Forelimb muscle (tissue), 1 donor: Measurements from ENCODE around the gene CTNNA3. TPM values are rescaled to one million over a fixed set of nuclear protein-coding genes. Genes with fewer than 3 reads are reported as not detected.

Experiments used
- DNase-seq: peaks from one replicate; pipeline ENCODE4 v3.0.0-alpha.2; 2013; ENCODE audit warnings: low read depth
- polyA plus RNA-seq: library from polyadenylated mRNA; unstranded; fragments of 120-200 nt; gene quantifications from one replicate; pipeline ENCODE4 v1.2.1, GENCODE V29; 2013; ENCODE audit not compliant: insufficient read length

CTNNA3 gene
- polyA plus RNA-seq, 1 donor: 12.6 TPM

DNA sequence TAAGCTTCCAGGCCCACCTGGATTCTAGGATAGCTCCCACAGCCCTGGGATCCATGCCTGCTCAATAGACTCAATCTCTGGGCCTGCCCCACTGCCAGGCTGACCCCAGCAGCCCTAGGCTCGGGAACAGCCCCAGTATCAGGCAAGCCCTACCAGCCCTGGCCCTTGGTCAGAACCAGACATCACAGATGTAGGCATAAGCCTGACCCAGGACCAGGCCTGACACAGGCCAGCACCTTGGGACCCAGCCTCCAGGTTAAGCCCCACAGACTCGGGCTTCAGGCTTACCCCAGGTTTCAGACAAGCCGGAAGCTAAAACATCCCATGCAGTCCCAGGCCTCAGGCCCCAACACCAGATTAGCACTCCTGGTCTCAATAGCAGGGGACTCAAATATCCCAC, 1046.4 kb downstream of the CTNNA3 start:
- no peak for DNase-seq

DNA sequence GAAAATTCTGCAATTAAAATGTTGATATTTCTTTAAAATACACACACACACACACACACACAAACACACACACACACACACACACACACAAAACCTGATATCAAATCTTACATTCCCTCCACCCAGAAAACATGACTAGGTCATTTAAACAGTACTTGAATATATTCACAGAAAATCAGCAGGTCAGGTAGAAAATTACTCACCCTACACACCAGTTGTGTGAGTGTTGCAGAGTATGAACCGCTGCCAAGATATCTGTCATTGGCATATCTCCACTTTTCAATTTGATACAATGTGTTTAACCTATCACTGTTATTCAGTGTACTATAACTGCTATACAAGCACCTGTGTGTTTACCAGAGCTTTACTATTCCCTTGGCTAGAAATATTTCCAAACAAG, 1053.8 kb downstream of the CTNNA3 start:
- no peak for DNase-seq

DNA sequence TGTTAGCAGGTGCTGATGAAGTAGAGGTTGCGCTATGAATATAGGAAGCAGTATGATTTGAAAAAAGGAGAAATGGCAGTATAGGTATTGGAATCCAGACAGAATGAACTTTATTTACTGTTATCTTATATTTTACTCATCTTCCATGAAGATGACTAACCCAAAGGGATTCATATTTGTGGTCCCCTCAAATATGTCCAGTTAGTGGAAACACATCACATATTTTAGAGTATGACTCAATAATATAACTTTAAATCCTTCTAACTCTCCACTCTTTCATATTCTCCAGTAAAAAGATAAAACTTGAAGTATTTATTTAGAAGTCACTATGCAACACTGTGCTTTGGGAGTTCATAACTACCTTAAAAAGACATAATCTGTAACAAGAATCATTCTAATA, 1056.6 kb downstream of the CTNNA3 start:
- no peak for DNase-seq

DNA sequence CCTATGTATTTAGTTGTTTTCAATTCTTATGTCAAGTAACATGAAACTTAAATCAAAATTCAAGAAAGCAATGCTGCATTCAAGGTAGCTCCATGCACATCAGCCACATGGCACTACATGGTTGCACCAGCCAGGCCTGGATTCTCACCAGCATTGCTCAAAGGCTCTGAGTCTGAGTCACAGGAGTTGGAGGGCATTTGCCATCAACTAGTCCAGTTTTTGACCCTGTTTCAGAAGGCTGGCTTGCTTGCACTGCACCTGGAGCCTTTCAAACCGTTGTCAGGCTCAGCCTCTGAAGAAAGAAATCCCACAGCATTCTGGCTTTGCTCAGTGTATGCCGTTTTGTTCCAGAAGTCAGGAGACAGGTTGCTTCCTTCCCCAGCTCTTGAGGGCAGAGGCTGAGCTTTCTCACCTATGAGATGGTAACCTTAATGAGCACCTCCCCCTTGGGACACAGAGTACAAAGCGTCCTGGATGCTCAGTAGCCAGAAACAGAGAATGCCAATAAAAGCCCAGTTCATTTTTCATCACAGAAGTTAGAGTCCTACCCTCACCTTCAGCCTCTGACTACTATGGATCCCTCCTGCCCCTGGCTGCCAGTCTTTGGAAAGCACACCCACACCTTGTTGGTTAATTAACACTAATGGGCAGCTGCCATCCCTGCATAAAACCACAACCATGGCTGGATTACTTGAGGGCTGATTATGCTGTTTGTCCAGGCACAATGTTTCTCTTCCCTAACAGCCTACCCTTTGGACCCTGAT, 1058.5 kb downstream of the CTNNA3 start:
- DNase-seq: no peak

DNA sequence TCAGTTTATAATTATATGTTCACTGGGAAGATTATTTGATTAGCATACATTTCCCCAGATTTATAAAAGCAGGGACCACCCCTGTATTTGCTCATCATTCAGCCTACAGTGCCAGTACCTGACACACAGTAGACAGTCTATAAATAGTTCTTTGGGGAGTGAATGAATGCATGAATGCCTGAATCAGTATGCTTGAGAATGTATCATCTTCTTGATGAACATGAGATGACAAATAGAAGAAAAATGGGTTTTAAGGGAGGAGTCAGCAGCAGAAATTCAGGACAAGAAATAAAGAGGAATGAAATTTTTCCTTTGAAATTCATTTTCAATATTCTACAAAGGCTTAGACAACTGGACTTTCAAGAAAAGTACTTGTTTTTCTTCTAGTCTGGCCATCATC, 1066.0 kb downstream of the CTNNA3 start:
- no peak for DNase-seq

DNA sequence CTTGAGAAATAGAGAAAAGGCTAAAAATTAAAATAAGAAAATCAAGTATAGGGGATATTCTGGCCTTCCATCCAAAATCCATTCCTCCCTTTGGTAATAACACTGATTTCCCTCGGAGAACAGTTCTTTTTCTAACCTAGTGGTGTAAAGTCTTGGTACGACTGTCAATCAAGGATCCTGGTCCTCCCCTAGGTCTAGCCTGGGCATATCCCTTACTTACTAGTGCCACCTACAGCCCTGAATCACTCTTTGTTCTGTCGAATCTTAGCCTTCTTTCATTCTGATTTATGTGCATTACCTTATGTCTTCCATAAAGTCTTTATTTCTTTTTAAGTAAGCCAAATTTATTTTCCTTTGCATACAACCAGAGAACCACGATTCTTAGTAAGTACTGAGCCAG, 1068.8 kb downstream of the CTNNA3 start:
- DNase-seq: no peak

DNA sequence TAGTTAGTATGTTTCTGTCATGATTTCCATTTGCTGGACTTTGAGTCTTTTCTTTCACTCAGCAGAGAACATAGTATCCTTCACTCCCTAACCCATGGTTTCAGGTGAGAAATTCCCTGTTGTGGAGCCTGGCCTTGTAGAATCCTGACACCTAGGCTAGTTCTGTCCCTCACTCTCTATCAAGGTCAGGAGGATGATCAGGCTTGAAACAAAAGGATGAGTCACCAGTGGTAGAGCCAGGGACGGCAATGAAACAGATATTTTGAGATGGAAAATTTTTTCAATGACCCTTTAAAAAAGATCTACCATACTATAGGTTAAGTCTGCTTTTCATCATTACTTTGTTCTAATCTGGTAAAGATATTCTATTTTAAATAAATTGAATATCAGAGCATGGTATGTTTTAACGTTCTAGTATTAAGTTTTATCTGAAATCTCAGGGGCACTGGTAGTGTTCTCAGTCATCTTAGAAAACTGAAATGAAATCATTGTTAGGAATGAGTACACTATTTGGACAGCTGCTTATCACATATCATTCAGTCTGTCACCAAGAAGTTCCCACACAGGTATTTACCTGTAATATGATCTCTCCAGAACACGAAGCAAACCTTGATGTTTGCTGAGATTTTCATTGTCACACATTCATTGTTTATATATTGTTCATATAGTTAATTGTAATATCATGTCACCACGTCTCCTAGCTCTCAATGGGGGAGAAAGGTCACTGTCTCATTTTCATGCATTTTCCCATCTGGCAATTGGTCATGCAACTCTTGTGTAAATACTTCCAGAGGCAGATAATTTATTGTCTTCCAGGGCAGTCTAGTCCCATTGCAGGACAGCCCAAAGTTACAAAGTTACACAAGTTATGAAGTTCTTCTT, 1070.0 kb downstream of the CTNNA3 start:
- DNase-seq: no peak

DNA sequence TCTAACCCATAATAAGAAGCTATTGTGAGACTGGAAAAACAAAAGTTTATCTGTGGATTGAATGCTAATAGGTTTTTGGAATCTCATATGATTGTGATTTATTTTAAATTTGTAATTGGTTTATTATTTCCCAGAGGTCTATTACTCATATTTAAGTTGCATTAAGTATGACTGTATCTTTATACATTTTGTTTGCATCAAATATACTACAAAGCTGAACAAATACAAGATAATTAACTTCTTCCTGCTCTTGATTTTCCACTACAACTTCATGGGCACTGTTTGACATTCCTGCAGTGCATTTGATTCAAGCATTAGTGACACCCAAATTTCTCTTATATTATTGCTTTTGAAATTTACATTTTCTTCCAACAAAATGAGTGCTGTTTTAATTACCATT, 1073.9 kb downstream of the CTNNA3 start:
- no peak for DNase-seq

DNA sequence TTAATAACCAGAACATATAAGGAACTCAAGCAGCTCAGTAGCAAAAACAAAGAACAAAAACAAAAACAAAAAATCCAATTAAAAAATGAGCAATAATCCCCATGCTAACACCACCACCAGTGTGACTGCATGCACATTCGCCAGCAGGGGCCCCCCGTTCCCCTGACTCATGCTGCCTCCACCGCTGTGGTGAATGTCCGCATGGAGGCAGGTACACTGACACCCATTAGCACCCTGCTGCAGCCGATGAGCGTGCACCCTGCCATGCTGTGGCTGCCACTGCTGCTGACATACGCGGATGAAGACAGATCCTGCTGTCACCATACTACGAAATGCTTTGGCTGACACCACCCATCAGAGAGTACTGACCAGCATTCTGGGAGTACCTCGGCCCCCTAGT, 1091.8 kb downstream of the CTNNA3 start:
- no peak for DNase-seq

DNA sequence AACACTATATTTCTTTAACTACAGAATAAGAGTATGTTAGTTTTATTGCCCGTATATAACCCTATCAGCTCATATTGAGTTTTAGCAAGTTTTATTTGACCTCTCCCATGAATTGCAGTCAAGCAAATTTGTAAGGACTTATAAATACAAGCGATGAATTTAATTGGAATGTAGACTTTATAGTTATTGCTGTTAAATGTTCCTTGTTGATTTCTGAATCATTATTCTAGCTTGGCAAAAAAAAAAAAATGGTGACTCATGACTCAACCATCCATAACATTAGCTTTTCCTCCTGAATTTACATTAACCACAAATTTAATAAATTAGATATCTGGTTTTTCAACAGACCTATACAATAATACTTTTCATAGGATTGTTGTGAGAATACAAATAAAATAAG, 1104.1 kb downstream of the CTNNA3 start:
- no peak for DNase-seq

DNA sequence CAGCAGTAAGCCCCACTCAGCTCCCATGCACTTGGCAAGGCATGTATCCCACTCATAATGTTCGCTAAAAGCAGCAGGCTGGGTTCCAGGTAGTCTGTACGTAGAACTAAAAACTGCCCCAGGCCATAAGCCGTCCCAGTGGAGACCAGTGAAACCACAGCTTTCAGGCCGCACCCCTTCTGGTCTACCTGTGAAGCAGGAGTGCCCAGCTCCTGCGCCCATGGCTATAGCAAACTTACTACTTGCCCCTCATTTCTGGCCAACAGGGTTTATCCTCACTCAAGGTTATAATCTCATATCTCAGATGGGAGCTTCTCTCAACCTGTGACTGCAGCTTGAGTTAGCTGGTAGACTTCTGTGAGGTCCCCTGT, 1108.3 kb downstream of the CTNNA3 start:
- DNase-seq: no peak

DNA sequence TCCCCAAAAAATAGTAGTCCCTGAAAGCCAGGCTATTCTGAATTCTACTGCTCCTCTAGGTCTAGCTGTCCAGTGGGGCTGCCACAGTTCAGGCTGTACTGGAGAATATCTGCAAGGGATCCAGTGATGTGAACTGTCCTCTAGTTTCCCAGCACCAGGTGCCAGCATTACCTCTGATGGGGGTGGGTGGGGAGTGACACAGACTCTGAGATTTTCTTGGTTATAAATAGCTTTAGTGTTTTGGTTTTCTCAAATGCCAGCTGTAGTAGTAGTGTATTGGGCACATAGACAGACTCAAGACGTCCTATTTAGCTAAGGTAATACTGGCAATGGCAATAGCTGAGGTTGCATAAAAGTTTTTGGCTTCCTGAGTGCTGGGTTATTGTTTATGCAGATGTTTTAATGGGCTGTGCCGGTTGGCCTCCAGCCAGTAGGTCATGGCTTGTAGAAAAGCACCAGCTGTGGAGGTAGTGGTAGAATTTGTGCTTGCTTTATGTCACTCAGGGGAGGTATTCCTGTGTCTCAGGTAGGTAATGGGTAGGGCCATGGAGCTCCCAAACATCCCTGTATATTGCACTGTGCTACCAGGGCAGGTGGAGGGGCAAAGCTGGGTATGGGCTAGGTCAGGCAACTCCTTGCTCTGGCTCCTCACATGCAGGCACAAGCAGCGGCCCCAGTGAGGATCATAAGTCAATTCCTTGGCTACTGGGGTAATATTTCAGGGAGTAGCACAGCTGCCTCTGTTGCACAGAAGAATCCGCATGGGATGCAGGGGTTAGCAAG, 1108.9 kb downstream of the CTNNA3 start:
- DNase-seq: no peak

DNA sequence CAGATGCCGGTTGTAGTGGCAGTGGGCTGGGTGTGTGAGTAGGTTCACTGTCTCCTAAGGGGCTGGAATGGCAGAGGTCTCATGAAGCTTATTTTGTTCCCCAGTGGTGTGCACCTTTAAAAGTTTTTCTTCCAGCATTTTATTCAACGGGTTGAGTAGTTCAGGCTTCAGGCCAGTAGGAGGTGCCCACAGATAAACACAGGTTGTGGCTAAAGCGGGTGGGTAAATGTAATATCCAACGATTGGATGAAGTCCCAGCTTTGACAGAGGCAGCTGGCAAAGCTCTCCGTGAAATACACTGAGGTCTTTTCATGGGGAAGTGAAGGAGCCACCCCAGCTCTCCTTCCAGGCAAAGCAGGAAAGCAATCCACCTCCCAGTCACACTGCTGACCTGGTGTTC, 1109.9 kb downstream of the CTNNA3 start:
- no peak for DNase-seq

DNA sequence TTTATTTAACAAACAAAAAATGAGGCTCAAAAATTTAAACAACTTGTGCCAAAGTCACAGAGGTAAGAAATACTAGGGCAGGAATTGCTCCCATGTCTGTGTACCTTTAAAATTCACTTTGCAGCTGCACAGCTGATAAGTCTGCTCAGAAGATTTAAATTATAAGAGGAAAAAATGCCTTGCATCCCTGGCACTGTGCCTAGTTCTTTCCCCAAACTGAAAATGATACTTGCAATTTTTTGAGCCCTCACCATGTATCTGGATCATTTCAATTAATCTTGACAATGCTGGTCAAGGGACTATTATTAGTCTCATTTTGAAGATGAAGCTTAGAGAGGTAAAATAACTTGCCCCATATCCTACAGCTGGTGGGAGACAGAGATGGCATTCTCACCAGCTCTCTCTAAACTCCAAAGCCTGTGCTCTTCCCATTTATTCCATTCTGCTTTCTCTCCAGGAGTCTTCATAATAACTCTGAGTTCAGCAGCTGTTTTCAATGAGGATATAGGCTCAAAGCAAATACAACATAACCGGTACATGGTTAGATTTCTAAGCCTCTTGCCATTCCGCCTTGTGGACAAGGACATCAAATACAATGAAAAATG, 1120.6 kb downstream of the CTNNA3 start:
- DNase-seq: no peak

DNA sequence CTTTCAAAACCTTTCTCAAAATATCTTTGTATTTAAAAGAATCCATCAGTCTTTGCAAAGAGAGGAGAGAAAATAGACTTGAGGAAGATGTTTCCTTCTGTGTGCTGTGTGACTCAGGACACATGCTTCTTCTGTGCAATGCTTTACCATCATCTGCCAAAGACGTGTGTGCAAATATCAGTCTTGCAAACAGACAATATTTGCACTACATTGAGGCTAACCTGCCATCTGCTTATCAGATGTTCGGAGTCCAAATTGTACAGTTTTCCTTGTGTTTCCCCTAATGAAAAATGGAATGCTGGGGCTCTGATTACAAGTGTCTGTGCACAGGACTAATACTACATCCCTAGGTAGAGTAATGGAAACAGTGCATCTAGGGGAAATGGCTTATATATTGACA, 1123.3 kb downstream of the CTNNA3 start:
- DNase-seq: no peak

DNA sequence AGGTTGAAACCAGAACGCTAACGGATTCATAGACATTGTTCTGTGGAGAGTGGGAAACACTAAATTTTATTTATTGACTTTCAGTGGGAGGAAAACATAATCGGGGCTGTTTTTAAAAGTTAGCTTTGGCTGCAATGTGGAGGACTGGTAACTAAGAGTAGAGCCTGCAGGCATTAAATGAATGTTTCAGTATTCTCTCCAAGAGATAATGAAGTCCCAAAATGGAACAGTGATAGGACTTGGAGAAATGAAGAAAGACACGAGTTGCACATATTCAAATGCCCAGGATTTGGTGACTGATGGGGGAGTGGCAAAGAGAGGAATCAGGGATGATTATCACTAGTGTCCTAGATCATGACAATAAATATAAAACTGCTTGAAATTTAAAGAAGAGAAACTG, 1130.0 kb downstream of the CTNNA3 start:
- DNase-seq: no peak

DNA sequence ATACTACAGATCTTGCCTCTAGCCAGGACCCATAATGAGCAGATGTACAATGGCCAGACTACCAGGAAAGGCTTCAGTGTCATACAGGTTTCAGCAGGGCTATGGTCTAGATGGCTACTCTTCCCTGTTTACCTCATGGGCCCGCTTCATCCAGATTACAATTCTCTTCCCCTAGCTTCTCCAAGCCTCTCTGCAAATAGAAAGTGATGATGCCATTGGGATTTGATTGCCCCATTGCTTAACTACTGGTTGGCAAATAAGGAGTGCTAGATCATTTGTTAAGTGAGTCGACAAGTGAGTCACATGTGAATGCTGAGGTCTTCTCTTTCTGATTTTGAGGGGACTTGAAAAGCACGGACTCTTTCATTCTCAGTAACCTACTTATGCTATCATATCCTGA, 1131.7 kb downstream of the CTNNA3 start:
- DNase-seq: no peak

DNA sequence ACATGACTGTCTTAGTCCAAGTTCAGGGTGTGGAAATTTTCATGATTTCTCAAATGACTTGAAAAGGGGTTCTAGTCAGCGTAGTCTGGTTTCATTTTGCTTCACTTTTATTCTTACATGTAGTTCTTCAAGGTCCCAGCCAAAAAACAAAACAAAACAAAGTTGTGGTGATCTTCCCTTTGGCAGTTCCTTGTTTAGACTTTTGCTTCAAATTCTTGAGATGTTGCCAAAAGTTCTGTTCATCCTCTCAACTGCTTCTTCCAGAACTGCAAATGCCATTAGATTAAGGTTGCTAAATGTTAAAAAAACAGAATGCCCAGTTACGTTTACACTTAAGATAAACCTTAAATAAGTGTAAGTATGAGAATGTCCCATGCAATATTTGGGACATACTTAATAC, 1140.9 kb downstream of the CTNNA3 start:
- peak; percentile 17 for DNase-seq

DNA sequence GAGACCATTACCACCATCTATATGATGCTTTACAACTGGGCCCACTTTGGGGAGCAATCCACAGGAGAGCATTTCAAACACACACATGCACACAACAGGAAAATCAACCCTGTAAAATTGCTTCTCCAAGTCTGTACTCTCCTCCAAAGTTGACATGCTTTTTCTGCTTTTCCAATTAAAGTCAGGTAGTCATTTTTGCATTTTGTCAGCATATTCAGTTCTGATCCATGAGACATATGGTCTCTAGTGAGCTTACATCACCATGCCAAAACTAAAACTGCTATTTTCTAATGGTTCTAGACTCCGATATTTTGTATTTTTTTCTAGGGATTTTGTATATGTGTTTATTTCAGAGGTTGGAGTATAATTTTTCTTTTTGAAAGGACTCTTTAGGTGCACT, 1143.7 kb downstream of the CTNNA3 start:
- no peak for DNase-seq

DNA sequence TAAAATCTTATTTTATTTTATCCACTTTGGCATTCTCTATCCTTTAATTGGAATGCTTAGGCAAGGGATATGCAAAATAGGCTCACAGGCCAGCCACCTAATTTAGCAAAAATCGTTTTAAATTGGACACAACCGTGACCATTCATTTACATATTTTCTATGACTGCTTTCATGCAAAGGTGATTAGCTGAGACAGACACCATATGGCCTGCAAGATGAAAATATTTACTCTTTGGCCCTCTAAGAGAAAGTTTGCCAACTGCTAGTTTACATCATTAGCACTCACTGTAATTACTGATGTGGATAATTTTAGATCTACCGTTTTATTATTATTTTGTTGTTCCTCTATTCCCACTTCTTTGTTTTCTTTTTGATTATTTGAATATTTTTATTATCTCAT, 1145.6 kb downstream of the CTNNA3 start:
- DNase-seq: no peak

DNA sequence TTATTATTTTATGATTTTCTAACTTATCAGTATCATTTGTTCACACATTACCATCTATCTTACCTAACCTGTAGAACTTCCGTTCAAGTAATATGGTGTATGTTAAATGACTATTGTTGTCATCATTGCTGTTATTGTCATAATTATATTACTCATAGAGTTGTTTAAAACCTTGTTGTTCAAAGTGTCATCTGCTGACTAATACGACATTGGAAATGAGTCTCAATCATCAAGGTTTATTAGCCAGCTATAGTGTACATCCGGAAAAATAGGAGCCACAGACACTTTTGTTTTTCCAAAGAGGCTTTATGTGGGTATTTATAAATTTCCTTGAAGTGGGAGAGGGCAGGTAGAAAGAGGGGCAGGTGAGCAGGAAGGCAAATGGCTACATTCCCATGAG, 1157.1 kb downstream of the CTNNA3 start:
- DNase-seq: no peak

DNA sequence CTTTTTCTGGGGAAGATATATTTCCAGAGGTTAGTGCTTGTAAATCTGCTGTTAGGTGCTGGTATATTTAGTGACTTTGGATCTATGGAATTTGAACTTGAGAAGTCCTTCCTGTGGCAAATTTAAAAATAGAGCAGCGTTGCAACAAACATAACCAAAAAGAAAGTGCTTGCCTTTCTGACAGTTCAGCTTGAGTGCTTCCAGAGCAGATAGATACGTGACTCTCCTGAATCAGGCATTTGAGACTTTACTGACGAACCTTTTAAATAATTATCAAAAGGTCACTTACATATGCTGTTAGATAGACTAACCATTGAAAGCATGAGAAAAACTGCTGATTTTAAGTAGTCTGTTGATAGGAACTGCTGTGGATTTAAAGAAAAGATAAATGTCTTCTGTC, 1157.6 kb downstream of the CTNNA3 start:
- DNase-seq: no peak
